Skeletal muscle satellite cell (primary cell): ENCODE measurements around the gene CD2AP.

Experiments
- H3K27me3 ChIP-seq: 2 replicates; pipeline ENCODE4 v1.7.0; 2013; ENCODE audit warnings: low read length; ENCODE audit not compliant: control insufficient read depth, insufficient read depth
- H3K36me3 ChIP-seq: 2 replicates; pipeline ENCODE4 v1.7.0; 2013; ENCODE audit warnings: mild to moderate bottlenecking, control low read depth, low read length; ENCODE audit not compliant: insufficient read depth
- H3K4me1 ChIP-seq: 2 replicates; pipeline ENCODE4 v1.7.0; 2013; ENCODE audit warnings: low read length; ENCODE audit not compliant: control insufficient read depth, insufficient read depth
- H3K4me2 ChIP-seq: 2 replicates; pipeline ENCODE4 v1.7.0; 2013; ENCODE audit warnings: mild to moderate bottlenecking, low read length
- H3K4me3 ChIP-seq: 2 replicates; pipeline ENCODE4 v1.7.0; 2013; ENCODE audit warnings: low read length
- H3K9ac ChIP-seq: 2 replicates; pipeline ENCODE4 v1.7.0; 2013; ENCODE audit warnings: mild to moderate bottlenecking, low read depth, low read length, moderate library complexity
- H3K9me3 ChIP-seq: replicated peaks from 2 replicates; pipeline ENCODE4 v1.7.0; 2013; ENCODE audit warnings: mild to moderate bottlenecking, control low read depth, low read length

The CD2AP gene

DNA sequence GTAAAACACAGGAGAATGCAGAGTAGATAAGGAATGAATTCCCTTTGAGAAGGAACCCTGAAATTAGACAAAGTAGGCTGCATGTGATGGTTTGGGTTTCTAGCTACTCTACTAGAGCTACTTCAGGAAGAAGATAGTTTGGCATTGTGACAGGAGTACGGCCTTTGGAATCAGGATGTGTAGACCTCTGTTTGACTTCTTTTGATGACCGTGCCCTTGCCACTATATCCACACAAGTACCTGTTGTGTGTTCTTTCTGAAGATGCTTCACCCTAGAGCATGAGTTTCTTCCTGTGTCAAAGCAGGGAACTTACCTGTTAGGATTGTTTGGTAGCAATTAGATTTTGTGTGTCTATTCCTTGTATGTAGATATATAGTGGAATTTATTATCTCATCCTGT, 41.7 kb downstream of the CD2AP start:
- Histone ChIP-seq H3K27me3 (no peaks in the 10 kb centered on the region), H3K9me3 (no peaks in the 10 kb centered on the region), H3K36me3 (no peaks in the 10 kb centered on the region), H3K4me2 (no peak overlapping the region), H3K4me3 (no peak overlapping the region), H3K9ac (no peak overlapping the region), H3K4me1 (peaks cover 2% of the 10 kb centered on the region)

DNA sequence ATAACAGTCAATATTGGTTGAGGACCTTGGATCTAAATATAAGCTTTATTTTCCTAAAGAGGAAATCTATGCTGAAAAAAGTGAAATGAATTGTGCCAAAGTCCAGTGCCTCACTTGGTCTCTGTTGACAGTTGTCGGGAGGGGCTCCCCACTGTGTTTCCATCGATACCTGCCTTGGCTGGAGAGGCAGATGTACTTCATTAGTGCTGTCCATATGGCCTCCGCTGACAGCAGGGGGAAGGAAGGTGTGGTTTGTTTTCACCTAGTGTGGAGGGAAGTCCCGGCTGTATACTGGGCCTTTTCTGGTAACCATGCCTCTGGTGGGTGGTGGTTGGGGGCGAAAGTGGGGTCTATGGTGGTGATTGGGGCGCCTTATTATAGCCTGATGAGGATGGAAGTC, 42.7 kb downstream of the CD2AP start:
- Histone ChIP-seq H3K4me3 (no peak overlapping the region), H3K4me2 (no peak overlapping the region), H3K9me3 (no peaks in the 10 kb centered on the region), H3K36me3 (no peaks in the 10 kb centered on the region), H3K9ac (no peak overlapping the region), H3K27me3 (no peaks in the 10 kb centered on the region), H3K4me1 (peaks cover 3% of the 10 kb centered on the region)

DNA sequence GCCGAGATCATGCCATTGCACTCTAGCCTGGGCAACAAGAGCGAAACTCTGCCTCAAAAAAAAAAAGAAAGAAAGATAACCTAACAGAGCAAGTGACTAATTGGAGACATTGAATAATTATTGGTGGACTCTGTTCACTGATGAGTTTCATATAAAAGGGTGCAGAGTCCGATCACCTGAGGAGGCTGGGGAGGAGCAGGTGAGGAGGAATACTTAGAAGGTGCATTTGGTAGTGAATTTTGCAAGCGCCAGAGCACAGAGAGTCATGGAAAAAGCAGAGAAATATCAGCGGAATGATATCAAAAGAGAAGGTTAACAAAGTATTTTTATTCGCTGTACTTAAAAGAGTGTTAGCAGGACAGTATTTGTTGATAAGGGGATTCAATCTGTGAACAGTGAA, 44.4 kb downstream of the CD2AP start:
- Histone ChIP-seq H3K4me2 (no peak overlapping the region), H3K9me3 (no peaks in the 10 kb centered on the region), H3K36me3 (no peaks in the 10 kb centered on the region), H3K9ac (no peak overlapping the region), H3K4me3 (no peak overlapping the region), H3K27me3 (no peaks in the 10 kb centered on the region), H3K4me1 (peaks cover 3% of the 10 kb centered on the region)

DNA sequence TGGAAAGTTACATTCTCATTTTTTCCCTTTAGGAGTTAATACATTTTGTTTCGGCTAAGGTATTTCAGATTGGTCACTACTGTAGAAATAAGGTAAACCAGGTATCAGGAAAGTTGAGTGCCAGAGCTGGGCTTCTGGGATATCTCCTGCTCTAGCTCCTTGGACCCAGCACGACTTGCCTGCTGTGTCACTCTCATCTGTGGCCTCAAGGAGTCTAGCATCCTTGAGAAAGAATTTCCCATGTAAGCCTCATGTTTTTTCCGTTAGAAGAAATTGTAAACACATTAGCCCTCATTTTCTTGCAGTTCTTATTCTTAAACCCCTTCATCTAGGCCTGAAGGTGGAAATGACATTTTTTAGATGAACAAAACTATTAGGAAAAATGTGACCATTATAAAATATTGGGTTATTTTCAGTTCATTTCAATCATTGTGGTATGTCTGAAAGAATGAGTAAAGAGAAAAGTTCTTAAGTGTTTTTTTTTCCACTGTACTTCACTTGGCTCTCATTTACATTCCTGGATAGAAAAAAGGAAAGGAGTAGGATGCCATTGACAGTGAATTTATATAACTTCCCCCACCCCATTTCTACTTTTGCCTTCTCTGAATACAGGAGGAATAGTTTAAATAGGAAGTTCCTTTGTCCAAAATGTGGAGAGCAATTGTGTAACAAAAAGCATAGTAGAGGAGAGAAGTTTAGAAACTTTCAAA, 46.7 kb downstream of the CD2AP start:
- Histone ChIP-seq H3K4me1 (peaks cover 3% of the 10 kb centered on the region), H3K9ac (no peak overlapping the region), H3K27me3 (no peaks in the 10 kb centered on the region), H3K9me3 (no peaks in the 10 kb centered on the region), H3K36me3 (no peaks in the 10 kb centered on the region), H3K4me2 (no peak overlapping the region), H3K4me3 (no peak overlapping the region)

DNA sequence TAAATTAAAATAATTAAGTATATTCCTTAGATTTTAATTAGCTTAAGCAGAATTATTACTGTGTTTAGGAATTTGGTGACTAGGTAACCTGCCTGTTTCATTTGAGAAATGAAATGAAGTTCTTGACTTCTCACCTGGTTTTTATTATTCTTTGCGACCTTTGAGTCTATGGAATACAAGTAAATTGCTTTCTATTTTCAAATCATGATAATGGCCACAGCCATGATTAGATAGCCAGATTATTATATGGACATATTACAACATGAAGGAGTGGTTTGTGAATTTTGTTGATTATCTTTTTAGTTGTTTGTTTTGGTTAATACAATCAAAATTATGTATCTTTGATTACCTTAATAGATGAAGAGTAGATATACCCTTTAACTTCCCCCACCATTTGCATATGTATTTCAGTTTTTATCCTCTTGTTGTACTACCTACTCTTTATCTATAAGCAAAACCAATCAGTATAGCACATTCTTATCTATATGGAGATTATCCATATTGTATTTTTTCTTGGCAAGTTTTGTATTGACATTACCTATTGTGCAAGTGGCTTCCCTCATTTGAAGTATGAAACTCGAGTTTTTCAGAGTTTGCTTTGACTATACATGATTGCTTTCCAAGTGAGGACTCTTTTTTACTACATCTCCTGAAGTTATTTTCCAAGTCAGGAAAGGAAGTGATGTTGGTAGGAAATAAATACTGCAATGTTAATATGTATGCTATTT, 47.9 kb downstream of the CD2AP start:
- no peaks in the 10 kb centered on the region for H3K27me3 ChIP-seq
- H3K4me1 ChIP-seq = peaks cover 3% of the 10 kb centered on the region
- no peak overlapping the region for H3K4me3 ChIP-seq
- no peaks in the 10 kb centered on the region for H3K9me3 ChIP-seq
- no peak overlapping the region for H3K9ac ChIP-seq
- no peaks in the 10 kb centered on the region for H3K36me3 ChIP-seq
- H3K4me2 ChIP-seq = no peak overlapping the region

DNA sequence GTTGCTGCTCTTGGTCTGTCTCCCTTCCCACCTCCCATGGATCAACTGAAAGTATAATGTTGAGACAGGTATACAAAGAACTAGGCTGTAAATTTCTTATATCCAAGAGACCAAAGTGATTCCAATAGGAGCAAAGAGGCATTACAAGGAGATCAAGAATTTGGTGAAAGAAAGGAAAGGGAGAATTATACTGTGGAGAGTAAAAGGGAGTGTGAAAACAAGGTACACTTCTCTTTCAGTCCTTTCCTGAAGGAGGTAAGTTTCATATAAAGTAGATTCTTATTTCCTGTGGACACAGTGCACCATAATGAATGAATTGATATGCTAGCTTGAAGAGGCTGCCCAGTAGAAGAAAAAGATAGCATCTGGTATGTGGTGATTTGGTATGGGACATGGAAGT, 49.7 kb downstream of the CD2AP start:
- Histone ChIP-seq H3K36me3 (no peaks in the 10 kb centered on the region), H3K4me1 (peaks cover 3% of the 10 kb centered on the region), H3K9me3 (no peaks in the 10 kb centered on the region), H3K4me2 (no peak overlapping the region), H3K4me3 (no peak overlapping the region), H3K27me3 (no peaks in the 10 kb centered on the region), H3K9ac (no peak overlapping the region)

DNA sequence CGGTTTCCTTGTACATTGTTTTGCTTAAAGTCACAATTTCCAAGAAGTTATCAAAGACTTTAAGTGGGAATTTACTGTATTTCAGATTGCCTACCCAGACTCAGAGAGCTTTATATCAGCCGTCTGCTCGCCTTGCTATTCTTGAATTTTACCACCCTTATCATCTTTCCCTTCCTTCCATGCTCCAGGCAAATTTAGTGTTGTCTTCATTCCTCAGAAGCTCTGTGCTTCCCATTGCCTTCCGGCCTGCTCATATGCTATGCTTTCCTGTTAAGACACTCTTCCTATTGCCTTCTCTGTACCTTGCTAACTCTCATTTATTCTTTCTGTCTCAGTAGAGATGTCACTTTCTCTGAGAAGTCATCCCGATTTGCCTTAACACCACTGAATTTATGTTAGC, 52.1 kb downstream of the CD2AP start:
- H3K9me3 ChIP-seq = no peaks in the 10 kb centered on the region
- no peaks in the 10 kb centered on the region for H3K36me3 ChIP-seq
- no peaks in the 10 kb centered on the region for H3K4me1 ChIP-seq
- no peak overlapping the region for H3K4me3 ChIP-seq
- H3K27me3 ChIP-seq = no peaks in the 10 kb centered on the region
- no peak overlapping the region for H3K9ac ChIP-seq
- H3K4me2 ChIP-seq = no peak overlapping the region

DNA sequence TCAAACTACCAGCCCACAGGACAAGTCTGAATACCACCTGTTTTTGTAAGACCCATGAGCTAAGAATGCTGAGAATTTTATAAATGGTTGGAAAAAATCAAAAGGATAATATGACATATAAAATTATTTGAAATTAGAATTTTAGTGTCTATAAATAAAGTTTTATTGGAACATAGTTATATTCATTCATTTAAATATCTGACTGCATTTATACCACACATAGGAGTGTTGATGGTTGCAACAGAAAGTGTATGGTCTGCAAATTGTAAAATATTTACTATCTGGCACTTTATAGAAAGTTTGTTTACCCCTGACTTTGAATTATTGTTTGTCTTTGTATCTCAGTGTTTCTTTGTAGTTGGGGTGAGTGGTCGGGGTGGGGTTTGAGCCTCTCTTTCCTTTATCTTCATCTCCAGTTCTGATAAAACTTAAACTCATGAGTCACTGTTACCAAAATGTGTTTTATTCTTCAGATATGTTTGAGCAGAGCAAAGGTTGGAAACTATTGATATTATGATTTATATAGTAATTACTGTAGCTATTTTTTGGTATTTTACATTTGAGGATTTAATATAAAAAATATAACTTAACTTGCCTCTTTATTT, 55.5 kb downstream of the CD2AP start:
- Histone ChIP-seq H3K4me2 (no peak overlapping the region), H3K4me1 (no peaks in the 10 kb centered on the region), H3K27me3 (no peaks in the 10 kb centered on the region), H3K4me3 (no peak overlapping the region), H3K9ac (no peak overlapping the region), H3K9me3 (no peaks in the 10 kb centered on the region), H3K36me3 (no peaks in the 10 kb centered on the region)

DNA sequence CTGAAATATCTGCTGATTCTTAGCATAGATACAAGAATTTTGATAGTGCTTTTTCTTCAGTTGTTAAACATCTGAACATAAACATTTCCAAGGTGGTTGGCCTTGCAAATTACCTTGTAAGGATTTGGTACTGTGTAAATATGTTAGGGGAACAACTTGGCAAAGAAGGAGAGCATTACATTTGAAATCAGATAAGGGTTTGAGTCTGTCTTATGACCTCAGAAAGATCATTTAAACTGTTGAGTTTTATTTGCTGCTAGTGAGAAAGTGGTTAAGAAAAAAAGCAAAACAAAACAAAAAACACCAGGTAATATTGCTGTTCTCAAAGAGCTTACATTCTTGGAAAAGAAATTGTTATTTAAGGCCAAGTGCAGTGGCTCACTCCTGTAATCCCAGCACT, 56.5 kb downstream of the CD2AP start:
- Histone ChIP-seq H3K9ac (no peak overlapping the region), H3K36me3 (no peaks in the 10 kb centered on the region), H3K27me3 (no peaks in the 10 kb centered on the region), H3K4me2 (no peak overlapping the region), H3K4me1 (no peaks in the 10 kb centered on the region), H3K9me3 (no peaks in the 10 kb centered on the region), H3K4me3 (no peak overlapping the region)

DNA sequence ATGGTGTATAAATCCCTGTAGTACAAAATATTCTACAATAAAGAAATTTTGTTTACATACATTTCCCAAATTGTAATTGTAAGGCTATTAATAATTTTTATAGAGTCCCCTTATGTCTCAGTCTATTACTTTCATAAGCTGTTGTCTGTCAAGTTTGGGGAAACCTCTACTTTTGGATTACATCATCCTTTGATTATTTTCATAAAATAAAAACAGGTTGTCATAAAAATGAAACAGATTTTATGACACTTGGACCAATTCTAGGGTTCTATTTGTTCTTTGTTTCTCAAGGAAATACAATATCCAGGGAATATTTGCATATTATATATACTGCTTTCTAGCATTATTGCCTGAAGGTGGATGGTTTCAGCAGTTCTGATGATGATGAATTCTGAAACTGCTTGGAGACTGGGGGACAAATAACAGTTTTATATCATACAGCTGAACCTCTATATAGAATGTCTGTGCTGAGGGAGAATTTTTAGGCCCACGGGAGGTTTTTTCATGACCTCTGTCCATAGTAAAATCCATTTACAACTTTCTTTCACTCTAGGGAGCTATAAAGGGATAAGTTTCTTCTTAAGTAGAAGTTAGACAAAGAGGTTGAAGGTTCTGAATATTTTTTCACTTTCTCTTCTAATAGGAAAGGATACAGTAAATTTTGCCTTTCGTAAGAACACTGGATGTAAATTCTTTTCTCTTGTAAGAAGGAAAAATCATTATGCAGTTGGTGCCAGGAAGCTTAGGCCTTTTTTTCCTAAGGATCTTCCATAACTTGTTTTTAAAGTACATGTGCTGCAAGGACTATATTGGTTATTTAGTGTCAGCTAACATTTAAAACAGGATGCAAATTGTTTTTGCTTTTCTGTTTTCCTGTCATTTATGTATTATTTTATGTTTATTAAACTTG, 58.0 kb downstream of the CD2AP start:
- Histone ChIP-seq H3K4me3 (no peak overlapping the region), H3K9ac (no peak overlapping the region), H3K27me3 (no peaks in the 10 kb centered on the region), H3K4me2 (no peak overlapping the region), H3K4me1 (no peaks in the 10 kb centered on the region), H3K9me3 (no peaks in the 10 kb centered on the region), H3K36me3 (no peaks in the 10 kb centered on the region)

DNA sequence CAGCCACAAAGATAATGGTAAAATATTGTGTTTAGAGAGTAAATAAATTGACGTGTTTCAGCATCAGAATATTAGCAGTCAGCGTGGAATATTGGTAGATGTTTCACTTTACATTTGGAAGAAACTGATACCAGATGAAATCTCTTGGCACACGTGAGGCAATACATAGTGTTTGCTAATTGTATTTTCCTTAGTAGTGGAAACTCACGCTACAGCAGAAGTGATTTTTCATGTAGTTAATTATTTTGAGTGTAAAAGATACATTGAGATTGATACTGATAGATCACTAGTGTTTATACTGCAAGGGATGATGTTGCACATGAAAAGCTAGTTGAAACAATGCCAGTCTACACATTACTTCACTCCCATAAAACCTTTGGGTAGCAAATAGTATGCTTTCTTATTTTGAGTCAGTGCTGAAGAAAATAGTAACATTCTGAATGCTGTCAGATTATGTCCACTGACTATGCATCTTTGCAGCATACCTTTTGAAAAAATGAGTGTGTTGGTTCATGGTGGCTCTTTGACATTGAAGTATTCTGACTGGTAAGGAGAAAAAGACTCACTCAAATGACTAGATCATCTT, 59.3 kb downstream of the CD2AP start:
- H3K27me3 ChIP-seq = no peaks in the 10 kb centered on the region
- H3K9ac ChIP-seq = no peak overlapping the region
- H3K4me3 ChIP-seq = no peak overlapping the region
- no peak overlapping the region for H3K4me2 ChIP-seq
- no peaks in the 10 kb centered on the region for H3K36me3 ChIP-seq
- no peaks in the 10 kb centered on the region for H3K4me1 ChIP-seq
- no peaks in the 10 kb centered on the region for H3K9me3 ChIP-seq
